Measurements from ENCODE around the gene TRA2A.

TRA2A gene

GRCh38 chr7:23538301-23538700 lies 6.5 kb upstream of the TRA2A start:
- TF ChIP-seq CTCF (conservative IDR thresholded peaks at IDR 0.05; ENCODE audit: low read length), result no peak
- TF ChIP-seq EZH2phosphoT487 (IDR thresholded peaks at IDR 0.05; ENCODE audit: borderline replicate concordance), result no peak
- no peaks in the 10 kb centered on the region for H3F3A ChIP-seq (ENCODE audit: low read depth)
- H3K79me2 ChIP-seq (ENCODE audit: insufficient read depth, low read length), result no peaks in the 10 kb centered on the region
- no peak overlapping the region for H3K4me3 ChIP-seq (ENCODE audit: low read length, poor library complexity, severe bottlenecking)
- no peak overlapping the region for H2AFZ ChIP-seq (ENCODE audit: low read length)
- peaks cover 5% of the 10 kb centered on the region for H3K4me1 ChIP-seq (ENCODE audit: insufficient read depth, low read length, poor library complexity, severe bottlenecking)
- no peaks in the 10 kb centered on the region for H3K27me3 ChIP-seq (ENCODE audit: insufficient read depth, low read length, poor library complexity, severe bottlenecking)
- H3K4me2 ChIP-seq (ENCODE audit: low read depth, low read length, poor library complexity, severe bottlenecking), result no peak overlapping the region
- no peaks in the 10 kb centered on the region for H4K20me1 ChIP-seq (ENCODE audit: insufficient read depth, low read length, poor library complexity, severe bottlenecking)
- H3K36me3 ChIP-seq (ENCODE audit: insufficient read depth, low read length), result no peaks in the 10 kb centered on the region
- no peak overlapping the region for H3K9ac ChIP-seq (ENCODE audit: low read depth, low read length, poor library complexity, severe bottlenecking)
- H3K9me2 ChIP-seq (replicated peaks; ENCODE audit: low read depth, low read length), result no peaks in the 10 kb centered on the region
- H3K9me3 ChIP-seq (ENCODE audit: insufficient read depth, low read depth, low read length), result no peaks in the 10 kb centered on the region

GRCh38 chr7:23533238-23533604 lies 1.4 kb upstream of the TRA2A start:
- no peak overlapping the region for H3K9ac ChIP-seq (ENCODE audit: low read depth, low read length, poor library complexity, severe bottlenecking)
- H4K20me1 ChIP-seq (ENCODE audit: insufficient read depth, low read length, poor library complexity, severe bottlenecking), result peaks cover 35% of the 10 kb centered on the region
- H3K4me3 ChIP-seq (ENCODE audit: low read length, poor library complexity, severe bottlenecking), result no peak overlapping the region
- H3K9me3 ChIP-seq (ENCODE audit: insufficient read depth, low read depth, low read length), result no peaks in the 10 kb centered on the region
- TF ChIP-seq CTCF (conservative IDR thresholded peaks at IDR 0.05; ENCODE audit: low read length), result peak; percentile 46
- no peak for TF ChIP-seq EZH2phosphoT487 (IDR thresholded peaks at IDR 0.05; ENCODE audit: borderline replicate concordance)
- peaks cover 23% of the 10 kb centered on the region for H3K4me1 ChIP-seq (ENCODE audit: insufficient read depth, low read length, poor library complexity, severe bottlenecking)
- H3K9me2 ChIP-seq (replicated peaks; ENCODE audit: low read depth, low read length), result no peaks in the 10 kb centered on the region
- no peaks in the 10 kb centered on the region; the same call in 1 of the 2 replicates for H3K36me3 ChIP-seq (ENCODE audit: insufficient read depth, low read length)
- H3K79me2 ChIP-seq (ENCODE audit: insufficient read depth, low read length), result peaks cover 41% of the 10 kb centered on the region
- no peaks in the 10 kb centered on the region for H3F3A ChIP-seq (ENCODE audit: low read depth)
- H2AFZ ChIP-seq (ENCODE audit: low read length), result no peak overlapping the region
- no peaks in the 10 kb centered on the region for H3K27me3 ChIP-seq (ENCODE audit: insufficient read depth, low read length, poor library complexity, severe bottlenecking)
- H3K4me2 ChIP-seq (ENCODE audit: low read depth, low read length, poor library complexity, severe bottlenecking), result no peak overlapping the region

GRCh38 chr7:23532490-23533237 lies 883 bp upstream of the TRA2A start:
- H3K4me3 ChIP-seq (ENCODE audit: low read length, poor library complexity, severe bottlenecking), result peak overlapping the region; percentile 95
- H3K9me3 ChIP-seq (ENCODE audit: insufficient read depth, low read depth, low read length), result no peaks in the 10 kb centered on the region
- no peaks in the 10 kb centered on the region for H3F3A ChIP-seq (ENCODE audit: low read depth)
- H3K27me3 ChIP-seq (ENCODE audit: insufficient read depth, low read length, poor library complexity, severe bottlenecking), result no peaks in the 10 kb centered on the region
- peaks cover 40% of the 10 kb centered on the region for H4K20me1 ChIP-seq (ENCODE audit: insufficient read depth, low read length, poor library complexity, severe bottlenecking)
- TF ChIP-seq EZH2phosphoT487 (IDR thresholded peaks at IDR 0.05; ENCODE audit: borderline replicate concordance) (no peak), CTCF (conservative IDR thresholded peaks at IDR 0.05; ENCODE audit: low read length) (no peak)
- H3K9ac ChIP-seq (ENCODE audit: low read depth, low read length, poor library complexity, severe bottlenecking), result peak overlapping the region; percentile 97
- no peaks in the 10 kb centered on the region; the same call in 1 of the 2 replicates for H3K36me3 ChIP-seq (ENCODE audit: insufficient read depth, low read length)
- H2AFZ ChIP-seq (ENCODE audit: low read length), result peak overlapping the region; percentile 98
- H3K79me2 ChIP-seq (ENCODE audit: insufficient read depth, low read length), result peaks cover 46% of the 10 kb centered on the region
- no peaks in the 10 kb centered on the region for H3K9me2 ChIP-seq (replicated peaks; ENCODE audit: low read depth, low read length)
- peak overlapping the region; percentile 96 for H3K4me2 ChIP-seq (ENCODE audit: low read depth, low read length, poor library complexity, severe bottlenecking)
- H3K4me1 ChIP-seq (ENCODE audit: insufficient read depth, low read length, poor library complexity, severe bottlenecking), result peaks cover 25% of the 10 kb centered on the region
